GM23338 (cell line): Measurements from ENCODE around the gene KLF4.

Source experiments
- CREB1 ChIP-seq: fragments of 250-450 bp; sonication (Bioruptor Pico); IDR thresholded peaks from 2 replicates; pipeline ENCODE4 v1.5.0; 2020; ENCODE audit warnings: low read depth, mild to moderate bottlenecking, moderate library complexity
- CTCF ChIP-seq, 2 experiments: fragments of 200-600 bp in 1 of 2; sonication (generic) in 1 of 2; conservative IDR thresholded peaks; 2 replicates each; pipeline versions ENCODE4 v1.5.1 to v1.6.1; 2016 to 2017; ENCODE audit warnings: antibody characterized with exemption in 2 of 2, low read depth in 2 of 2, mild to moderate bottlenecking in 2 of 2, moderate library complexity in 1 of 2
- EZH2 ChIP-seq: fragments of 200-600 bp; sonication (generic); IDR thresholded peaks from one replicate; pipeline ENCODE4 v1.8.0; 2017; ENCODE audit warnings: antibody characterized with exemption, mild to moderate bottlenecking, low read depth; ENCODE audit not compliant: unreplicated experiment
- EZH2phosphoT487 ChIP-seq: fragments of 200-600 bp; sonication (generic); IDR thresholded peaks from one replicate; pipeline ENCODE4 v1.8.1; 2018; ENCODE audit warnings: antibody characterized with exemption; ENCODE audit not compliant: unreplicated experiment
- POLR2AphosphoS5 ChIP-seq: IDR thresholded peaks from 2 replicates; pipeline ENCODE4 v1.6.1; 2016; ENCODE audit warnings: antibody characterized with exemption, low read depth
- ZNF114 ChIP-seq: fragments of 250-450 bp; sonication (Bioruptor Pico); IDR thresholded peaks from 2 replicates; pipeline ENCODE4 v1.5.0; 2020; ENCODE audit warnings: mild to moderate bottlenecking, moderate library complexity
- TF ChIP-seq, protein P1 (sequence below): IDR thresholded peaks from one replicate; pipeline ENCODE4 v1.6.1; 2018; ENCODE audit warnings: antibody characterized with exemption; ENCODE audit not compliant: unreplicated experiment

DNA sequence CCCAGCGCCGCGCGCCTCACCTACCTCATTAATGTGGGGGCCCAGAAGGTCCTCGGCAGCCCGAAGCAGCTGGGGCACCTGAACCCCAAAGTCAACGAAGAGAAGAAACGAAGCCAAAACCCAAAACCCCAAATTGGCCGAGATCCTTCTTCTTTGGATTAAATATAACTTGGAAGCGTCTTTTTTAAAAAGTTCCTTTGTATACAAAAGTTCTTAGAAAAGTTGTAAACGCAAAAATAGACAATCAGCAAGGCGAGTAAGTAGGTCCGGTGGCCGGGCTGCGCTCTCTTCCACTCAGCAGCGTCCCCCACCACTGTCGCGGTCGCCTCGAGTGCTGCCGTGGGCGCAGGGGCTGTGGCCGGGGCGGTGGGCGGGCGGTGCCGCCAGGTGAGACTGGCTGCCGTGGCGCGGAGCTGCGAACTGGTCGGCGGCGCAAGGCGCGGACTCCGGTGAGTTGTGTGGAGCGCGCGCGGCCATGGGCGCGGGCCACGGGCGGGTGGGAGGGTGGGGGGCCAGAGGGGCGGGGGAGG lies 360 bp downstream of the KLF4 start:
- no peak for TF ChIP-seq POLR2AphosphoS5
- TF ChIP-seq, protein P1, sequence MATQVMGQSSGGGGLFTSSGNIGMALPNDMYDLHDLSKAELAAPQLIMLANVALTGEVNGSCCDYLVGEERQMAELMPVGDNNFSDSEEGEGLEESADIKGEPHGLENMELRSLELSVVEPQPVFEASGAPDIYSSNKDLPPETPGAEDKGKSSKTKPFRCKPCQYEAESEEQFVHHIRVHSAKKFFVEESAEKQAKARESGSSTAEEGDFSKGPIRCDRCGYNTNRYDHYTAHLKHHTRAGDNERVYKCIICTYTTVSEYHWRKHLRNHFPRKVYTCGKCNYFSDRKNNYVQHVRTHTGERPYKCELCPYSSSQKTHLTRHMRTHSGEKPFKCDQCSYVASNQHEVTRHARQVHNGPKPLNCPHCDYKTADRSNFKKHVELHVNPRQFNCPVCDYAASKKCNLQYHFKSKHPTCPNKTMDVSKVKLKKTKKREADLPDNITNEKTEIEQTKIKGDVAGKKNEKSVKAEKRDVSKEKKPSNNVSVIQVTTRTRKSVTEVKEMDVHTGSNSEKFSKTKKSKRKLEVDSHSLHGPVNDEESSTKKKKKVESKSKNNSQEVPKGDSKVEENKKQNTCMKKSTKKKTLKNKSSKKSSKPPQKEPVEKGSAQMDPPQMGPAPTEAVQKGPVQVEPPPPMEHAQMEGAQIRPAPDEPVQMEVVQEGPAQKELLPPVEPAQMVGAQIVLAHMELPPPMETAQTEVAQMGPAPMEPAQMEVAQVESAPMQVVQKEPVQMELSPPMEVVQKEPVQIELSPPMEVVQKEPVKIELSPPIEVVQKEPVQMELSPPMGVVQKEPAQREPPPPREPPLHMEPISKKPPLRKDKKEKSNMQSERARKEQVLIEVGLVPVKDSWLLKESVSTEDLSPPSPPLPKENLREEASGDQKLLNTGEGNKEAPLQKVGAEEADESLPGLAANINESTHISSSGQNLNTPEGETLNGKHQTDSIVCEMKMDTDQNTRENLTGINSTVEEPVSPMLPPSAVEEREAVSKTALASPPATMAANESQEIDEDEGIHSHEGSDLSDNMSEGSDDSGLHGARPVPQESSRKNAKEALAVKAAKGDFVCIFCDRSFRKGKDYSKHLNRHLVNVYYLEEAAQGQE, result no peak
- no peak for TF ChIP-seq CTCF (conservative IDR thresholded peaks at IDR 0.05; ENCODE audit: low read depth in 2 of 2)
- TF ChIP-seq EZH2, result peak; percentile 89
- TF ChIP-seq ZNF114 (CRISPR knock-in tag), result no peak
- no peak for TF ChIP-seq EZH2phosphoT487
- TF ChIP-seq CREB1, result no peak
